K562 (cell line): ENCODE measurements around the gene FMN2. TPM values are rescaled to one million over a fixed set of nuclear protein-coding genes. Genes with fewer than 3 reads are reported as not detected.

Experiments
- ATAC-seq: fragments of 200-7000 bp; cut with Tn5 transposase; 3 replicates; pipeline ENCODE4 v1.9.1; 2020; ENCODE audit warnings: moderate library complexity
- BruUV-seq: library from RNA; stranded (reverse); fragments of 400-500 nt; replicated peaks from 2 replicates; lab custom pipeline; 2021; lab: Mats Ljungman, UMichigan
- CTCF ChIA-PET: fragments of 300-600 bp; formaldehyde crosslinking; extraction: SDS; loops from one replicate; lab custom pipeline; 2021; ENCODE audit warnings: low intra/inter-chr PET ratio; lab: Yijun Ruan, JAX
- POLR2A ChIA-PET: fragments of 300-600, 350-650 bp; sonication (Branson Sonifier 250); formaldehyde crosslinking; extraction: SDS; loops from one replicate; lab custom pipeline; 2021; ENCODE audit warnings: antibody characterized with exemption, inconsistent platforms; lab: Yijun Ruan, JAX
- DNase-seq, 4 experiments: peaks; one replicate each; pipeline versions ENCODE4 v3.0.0 to v3.0.0-alpha.2; 2011 to 2018; ENCODE audit warnings: low spot score in 3 of 4, mixed read lengths in 3 of 4; ENCODE audit errors: extremely low read depth in 1 of 4
- FAIRE-seq: peaks from 2 replicates; lab custom pipeline; 2011; peaks lifted over from hg19 to GRCh38; lab: Jason Lieb, UNC
- H2AFZ ChIP-seq: 2 replicates; pipeline ENCODE4 v1.6.0; 2011; ENCODE audit warnings: low read depth, low read length, control low read depth, inconsistent platforms
- H3K27ac ChIP-seq: fragments of 200-600 bp; 3 replicates; pipeline ENCODE4 v1.8.0; 2011; ENCODE audit warnings: low read depth, mild to moderate bottlenecking, control low read depth, inconsistent platforms, low read length, moderate library complexity, mixed read lengths; ENCODE audit errors: extremely low read depth
- H3K27me3 ChIP-seq, 2 experiments: fragments of 300-600 bp in 1 of 2; 2 replicates in 1 of 2; 3 replicates in 1 of 2; pipeline versions ENCODE4 v1.6.0 to v1.8.0; 2011; ENCODE audit warnings: inconsistent platforms in 2 of 2, low read length in 2 of 2, mild to moderate bottlenecking in 1 of 2, mixed read lengths in 1 of 2, moderate library complexity in 1 of 2; ENCODE audit not compliant: control insufficient read depth in 2 of 2, insufficient read depth in 2 of 2
- H3K36me3 ChIP-seq: fragments of 300-600 bp; 3 replicates; pipeline ENCODE4 v1.8.0; 2011; ENCODE audit warnings: mild to moderate bottlenecking, low read length, inconsistent platforms; ENCODE audit not compliant: control insufficient read depth, insufficient read depth
- H3K4me1 ChIP-seq, 2 experiments: fragments of 200-600 bp in 1 of 2; replicated peaks in 1 of 2; 2 replicates in 1 of 2; 3 replicates in 1 of 2; pipeline versions ENCODE4 v1.5.1 to v1.8.0; 2011; ENCODE audit warnings: inconsistent platforms in 2 of 2, low read length in 2 of 2, mild to moderate bottlenecking in 1 of 2, mixed read lengths in 1 of 2, moderate library complexity in 1 of 2; ENCODE audit not compliant: control insufficient read depth in 2 of 2, insufficient read depth in 2 of 2
- H3K4me2 ChIP-seq: 2 replicates; pipeline ENCODE4 v1.6.1; 2011; ENCODE audit warnings: low read length, control low read depth, inconsistent platforms, mixed read lengths; ENCODE audit not compliant: insufficient read depth
- H3K4me3 ChIP-seq: fragments of 200-600 bp; sonication (generic), shearing (Covaris generic); 2 replicates; pipeline ENCODE4 v1.5.1; 2016; ENCODE audit warnings: control low read depth, inconsistent platforms
- H3K79me2 ChIP-seq: fragments of 200-600 bp; 3 replicates; pipeline ENCODE4 v1.8.0; 2011; ENCODE audit warnings: low read length, inconsistent platforms; ENCODE audit not compliant: control insufficient read depth, insufficient read depth
- H3K9ac ChIP-seq, 2 experiments: 2 replicates each; pipeline versions ENCODE4 v1.6.0 to v1.6.1; 2011; ENCODE audit warnings: low read depth in 2 of 2, low read length in 2 of 2, control low read depth in 1 of 2, inconsistent platforms in 1 of 2, mild to moderate bottlenecking in 1 of 2, mixed read lengths in 1 of 2; ENCODE audit not compliant: insufficient read depth in 1 of 2
- H3K9me1 ChIP-seq: one replicate; pipeline ENCODE4 v1.6.0; 2011; ENCODE audit warnings: inconsistent platforms, mild to moderate bottlenecking, low read length, moderate library complexity; ENCODE audit not compliant: control insufficient read depth, insufficient read depth
- H3K9me3 ChIP-seq: replicated peaks from 2 replicates; pipeline ENCODE4 v1.5.1; 2011; ENCODE audit warnings: low read depth, low read length, inconsistent platforms; ENCODE audit not compliant: control insufficient read depth, insufficient read depth
- H4K20me1 ChIP-seq: replicated peaks from 2 replicates; pipeline ENCODE4 v1.6.1; 2011; ENCODE audit warnings: low read length, inconsistent platforms, mixed read lengths; ENCODE audit not compliant: control insufficient read depth, insufficient read depth
- E2F5 ChIP-seq: sonication (generic); formaldehyde crosslinking; IDR thresholded peaks from 2 replicates; pipeline ENCODE4 v1.8.0; 2022; ENCODE audit warnings: mild to moderate bottlenecking, missing genetic modification reagents
- KAT7 ChIP-seq: sonication (generic); formaldehyde crosslinking; IDR thresholded peaks from 2 replicates; pipeline ENCODE4 v1.8.0; 2022; ENCODE audit warnings: missing genetic modification reagents, mild to moderate bottlenecking, borderline replicate concordance
- MCM5 ChIP-seq: fragments of 450-650 bp; IDR thresholded peaks from 2 replicates; pipeline ENCODE4 v1.6.1; 2016; ENCODE audit warnings: low read depth
- MYNN ChIP-seq, 2 experiments: sonication (generic); formaldehyde crosslinking in 1 of 2; IDR thresholded peaks; 2 replicates each; pipeline versions ENCODE4 v1.5.0 to v1.6.1; 2016 to 2020; ENCODE audit warnings: antibody characterized with exemption in 1 of 2, missing genetic modification reagents in 1 of 2
- NFIC ChIP-seq: fragments of 450-650 bp; IDR thresholded peaks from 2 replicates; pipeline ENCODE4 v1.6.1; 2017; ENCODE audit warnings: mild to moderate bottlenecking, inconsistent platforms
- RBM15 ChIP-seq: fragments of 200-400 bp; formaldehyde crosslinking; IDR thresholded peaks from 2 replicates; pipeline ENCODE4 v1.6.1; 2018; ENCODE audit warnings: mild to moderate bottlenecking, low read length, moderate library complexity; ENCODE audit not compliant: insufficient read depth
- TAF9B ChIP-seq: fragments of 450-650 bp; IDR thresholded peaks from 2 replicates; pipeline ENCODE4 v1.6.1; 2018; ENCODE audit warnings: mild to moderate bottlenecking; ENCODE audit not compliant: partially characterized antibody
- THAP7 ChIP-seq: fragments of 250-450 bp; sonication (Bioruptor Pico); IDR thresholded peaks from 2 replicates; pipeline ENCODE4 v1.5.0; 2021
- ZNF133 ChIP-seq: fragments of 250-450 bp; sonication (Bioruptor Pico); IDR thresholded peaks from 2 replicates; pipeline ENCODE4 v1.4.0; 2020; ENCODE audit warnings: mild to moderate bottlenecking
- ZNF699 ChIP-seq: fragments of 250-450 bp; sonication (Bioruptor Pico); IDR thresholded peaks from 2 replicates; pipeline ENCODE4 v1.8.0; 2021; ENCODE audit warnings: mild to moderate bottlenecking, moderate library complexity; ENCODE audit not compliant: insufficient replicate concordance
- WGBS: fragments of 100-300 bp; shearing (Covaris generic); methylation state at CpG from one replicate; pipeline ENCODE4 v1.1.6; 2016; ENCODE audit warnings: low coverage, mixed read lengths; ENCODE audit not compliant: insufficient coverage; ENCODE audit errors: missing lambda C conversion rate; 5-methylcytosine and 5-hydroxymethylcytosine counted together
- in situ Hi-C: fragments of 300-500 bp; cut with MboI; formaldehyde crosslinking; loops from 4 replicates; pipeline ENCODE4 v1.15.0; 2018; ENCODE audit warnings: inconsistent platforms, mixed read lengths
- intact Hi-C: fragments of 100-400 bp; cut with micrococcal nuclease; formaldehyde crosslinking; loops from 2 replicates; pipeline ENCODE4 v1.14.2; 2022
- polyA plus RNA-seq, 8 experiments: library from polyadenylated mRNA; depleted of rRNA in 4 of 8; stranded (reverse) in 5 of 8; unstranded in 3 of 8; fragments of >200 nt; fragmentation: Nextera tagmentation in 2 of 8; fragmentation: Illumina TruSeq in 1 of 8; extraction: Ambion mirVana in 2 of 8; extraction: Trizol in 1 of 8; gene quantifications; 2 replicates each; pipeline versions ENCODE4 v1.2.1 to v1.2.3, GENCODE V29; 2011 to 2014; ENCODE audit warnings: inconsistent platforms in 1 of 8, missing spikeins in 1 of 8
- total RNA-seq, 7 experiments: library from RNA; depleted of rRNA in 6 of 7; stranded (reverse); fragments of >200 nt in 6 of 7; fragmentation: Illumina TruSeq in 2 of 7; extraction: Trizol in 2 of 7; gene quantifications; 2 replicates each; pipeline versions ENCODE4 v1.2.1 to v1.2.3, GENCODE V29; 2011 to 2021; ENCODE audit warnings: low replicate concordance in 1 of 7

Gene FMN2
- total and polyA plus RNA-seq, 9 of the 15 experiments (the other 6 are each of a cell fraction or from before 2014, with no cell fraction given) = 0.15 to 0.45 (median 0.16) TPM; not detected in 3

- CTCF ChIA-PET = no interaction called here
- FAIRE-seq (no peak), ATAC-seq (no peak), DNase-seq (no peak)
- Histone ChIP-seq H3K36me3 (no peaks in the 10 kb centered on the region), H3K4me2 (no peak overlapping the region), H3K9me3 (no peaks in the 10 kb centered on the region), H3K27me3 (no peaks in the 10 kb centered on the region), H3K4me1 (no peaks in the 10 kb centered on the region), H2AFZ (no peak overlapping the region), H3K27ac (no peak overlapping the region), H3K4me3 (no peak overlapping the region), H4K20me1 (no peaks in the 10 kb centered on the region), H3K9me1 (no peaks in the 10 kb centered on the region), H3K9ac (no peak overlapping the region), H3K79me2 (no peaks in the 10 kb centered on the region)
- POLR2A ChIA-PET = no interaction called here
- intact Hi-C loops (no loop called here), in situ Hi-C loops (no loop called here)
- TF ChIP-seq ZNF133 (no peak), ZNF699 (no peak), TAF9B (no peak), THAP7 (CRISPR knock-in tag) (no peak), MCM5 (no peak), NFIC (no peak), RBM15 (no peak), E2F5 (no peak), KAT7 (no peak), MYNN (IDR thresholded peaks at IDR 0.05) (no peak), MYNN (CRISPR knock-in tag; IDR thresholded peaks at IDR 0.05) (no peak)
- 0% methylated on average over 4 of the region's 4 CpGs for WGBS
- BruUV-seq = no TSS peak
Measured at GRCh38 chr1:240138867-240139266, 47.2 kb downstream of the FMN2 start.
